IPS-15b (cell line): ENCODE data around the gene IFIT3.

ENCODE experiments used
- H3K27me3 ChIP-seq: one replicate; pipeline ENCODE4 v1.6.1; 2013; ENCODE audit warnings: low read length; ENCODE audit not compliant: control insufficient read depth, insufficient read depth
- H3K36me3 ChIP-seq: one replicate; pipeline ENCODE4 v1.6.1; 2013; ENCODE audit warnings: low read length; ENCODE audit not compliant: control insufficient read depth, insufficient read depth
- H3K4me1 ChIP-seq: one replicate; pipeline ENCODE4 v1.6.1; 2013; ENCODE audit warnings: mild to moderate bottlenecking, low read length; ENCODE audit not compliant: control insufficient read depth, insufficient read depth
- H3K4me3 ChIP-seq: one replicate; pipeline ENCODE4 v1.5.1; 2013; ENCODE audit warnings: low read depth, low read length
- H3K9ac ChIP-seq: one replicate; pipeline ENCODE4 v1.6.1; 2013; ENCODE audit warnings: low read depth, mild to moderate bottlenecking, low read length
- H3K9me3 ChIP-seq: one replicate; pipeline ENCODE4 v1.6.1; 2013; ENCODE audit warnings: mild to moderate bottlenecking, low read length; ENCODE audit not compliant: control insufficient read depth, insufficient read depth

Gene IFIT3

DNA sequence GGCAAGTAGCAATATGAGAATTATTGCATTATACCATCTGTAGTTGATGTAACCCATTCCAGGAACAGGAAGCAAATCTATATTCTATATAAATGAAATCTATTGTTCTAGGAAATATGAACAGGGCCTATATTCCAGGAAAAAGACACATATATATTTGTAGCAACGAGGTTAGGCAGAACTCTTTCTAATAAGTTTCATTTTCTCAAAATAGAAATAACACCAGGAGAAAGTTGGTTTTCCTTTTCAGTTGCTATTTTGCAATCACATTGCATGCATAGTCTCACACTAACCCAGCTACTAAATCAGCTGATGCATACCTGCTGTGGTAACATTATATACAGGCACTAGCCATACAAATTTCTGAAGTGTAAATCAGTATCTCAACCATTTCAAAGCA is 32.2 kb upstream of the IFIT3 start:
- Histone ChIP-seq H3K36me3 (no peaks in the 10 kb centered on the region), H3K9ac (no peak overlapping the region), H3K9me3 (no peaks in the 10 kb centered on the region), H3K4me1 (no peaks in the 10 kb centered on the region), H3K4me3 (no peak overlapping the region), H3K27me3 (no peaks in the 10 kb centered on the region)

DNA sequence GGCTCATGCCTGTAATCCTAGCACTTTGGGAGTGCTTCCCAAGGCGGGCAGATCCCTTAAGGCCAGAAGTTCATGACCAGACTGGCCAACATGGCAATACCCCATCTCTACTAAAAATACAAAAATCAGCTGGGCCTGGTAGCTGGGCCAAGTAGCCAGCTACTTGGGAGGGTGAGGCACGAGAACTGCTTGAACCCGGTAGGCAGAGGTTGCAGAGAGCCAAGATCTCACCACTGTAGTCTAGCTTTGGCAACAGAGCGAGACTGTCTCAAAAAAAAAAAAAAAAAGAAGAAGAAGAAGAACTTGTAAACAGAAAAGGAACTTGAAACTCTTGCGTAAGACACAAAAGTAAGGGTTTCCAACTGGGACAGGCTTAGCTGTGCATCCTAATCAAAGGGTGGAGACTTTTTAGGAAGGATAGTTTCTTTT is 31.6 kb upstream of the IFIT3 start:
- peaks cover 2% of the 10 kb centered on the region for H3K4me1 ChIP-seq
- H3K4me3 ChIP-seq, result no peak overlapping the region
- H3K27me3 ChIP-seq, result no peaks in the 10 kb centered on the region
- H3K36me3 ChIP-seq, result no peaks in the 10 kb centered on the region
- H3K9me3 ChIP-seq, result no peaks in the 10 kb centered on the region
- no peak overlapping the region for H3K9ac ChIP-seq

DNA sequence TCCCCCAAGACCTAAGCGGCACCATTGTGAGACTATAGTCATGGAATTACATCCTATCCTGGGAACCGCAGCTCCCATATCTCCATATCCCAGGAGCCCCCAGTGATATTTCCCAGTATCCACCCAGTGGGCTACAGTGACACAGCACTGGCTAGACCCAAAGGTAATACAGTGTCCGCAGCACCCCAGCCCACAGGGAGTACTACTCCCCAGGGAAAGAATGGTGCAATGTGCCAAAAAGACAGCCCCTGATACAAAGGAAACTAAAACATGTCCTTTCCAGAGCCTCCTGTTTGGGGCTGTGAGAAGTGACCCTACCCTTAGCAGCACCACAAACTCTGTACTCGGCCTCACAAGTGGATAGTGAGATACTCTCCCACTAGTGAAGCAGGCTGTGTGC is 30.4 kb upstream of the IFIT3 start:
- Histone ChIP-seq H3K4me1 (peaks cover 3% of the 10 kb centered on the region), H3K9ac (no peak overlapping the region), H3K9me3 (no peaks in the 10 kb centered on the region), H3K36me3 (no peaks in the 10 kb centered on the region), H3K27me3 (no peaks in the 10 kb centered on the region), H3K4me3 (no peak overlapping the region)

DNA sequence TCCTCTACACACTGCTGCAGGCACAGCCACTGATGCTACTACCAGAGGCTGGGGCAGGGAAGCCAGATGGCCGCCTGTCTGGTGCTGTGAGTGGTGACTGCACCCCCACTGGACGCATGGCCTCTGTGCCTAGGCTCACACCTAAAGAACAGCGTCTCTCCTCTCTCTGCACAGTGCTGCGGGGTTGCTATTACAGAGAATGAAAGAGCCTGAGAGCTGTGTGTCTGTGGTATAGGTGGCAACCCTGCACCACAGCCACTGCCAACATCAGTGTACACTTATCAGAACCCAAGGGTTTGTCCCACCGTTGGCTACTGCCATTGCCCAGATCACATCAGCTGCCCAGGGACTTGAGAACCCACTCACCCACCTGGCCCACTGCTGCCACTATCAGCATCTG is 30.0 kb upstream of the IFIT3 start:
- Histone ChIP-seq H3K4me3 (no peak overlapping the region), H3K9me3 (no peaks in the 10 kb centered on the region), H3K36me3 (no peaks in the 10 kb centered on the region), H3K4me1 (peaks cover 3% of the 10 kb centered on the region), H3K9ac (no peak overlapping the region), H3K27me3 (no peaks in the 10 kb centered on the region)

DNA sequence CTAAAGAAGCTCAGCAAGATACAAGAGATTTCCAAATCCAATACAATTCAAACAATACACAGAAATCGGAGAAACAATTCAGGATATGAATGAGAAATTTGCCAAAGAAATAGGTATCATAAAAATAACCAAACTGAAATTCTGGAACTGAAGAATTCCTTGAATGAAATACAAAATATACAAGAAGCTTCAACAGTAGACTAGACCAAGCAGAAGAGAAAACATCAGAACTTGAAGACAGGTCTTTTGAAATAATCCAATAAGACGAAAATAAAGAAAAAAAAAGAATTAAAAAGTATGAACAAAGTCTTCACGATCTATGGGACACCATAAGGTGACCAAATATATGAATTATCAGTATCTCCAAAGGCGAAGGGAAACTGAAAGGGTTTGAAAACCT is 28.8 kb upstream of the IFIT3 start:
- Histone ChIP-seq H3K9ac (no peak overlapping the region), H3K36me3 (no peaks in the 10 kb centered on the region), H3K4me1 (peaks cover 3% of the 10 kb centered on the region), H3K27me3 (no peaks in the 10 kb centered on the region), H3K9me3 (no peaks in the 10 kb centered on the region), H3K4me3 (no peak overlapping the region)

DNA sequence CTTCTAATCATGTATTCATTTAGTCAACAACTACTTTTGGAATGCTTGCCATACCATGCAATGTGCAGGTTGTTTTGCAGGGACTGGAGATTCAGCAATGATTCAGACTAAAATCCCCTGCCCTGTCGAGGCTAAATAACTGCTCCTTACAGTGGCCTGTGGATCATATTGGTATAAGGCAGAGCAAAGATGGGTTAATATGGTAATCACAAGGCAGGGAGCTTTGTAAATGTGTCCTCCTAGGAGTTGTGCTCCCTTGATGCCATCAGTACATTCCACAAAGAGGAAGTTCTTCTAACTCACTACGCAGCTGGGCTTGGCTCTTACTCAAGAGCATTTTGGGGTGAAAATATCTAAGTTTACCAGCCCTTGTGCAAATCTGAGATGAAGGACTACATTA is 26.6 kb upstream of the IFIT3 start:
- no peaks in the 10 kb centered on the region for H3K36me3 ChIP-seq
- H3K9ac ChIP-seq, result no peak overlapping the region
- H3K9me3 ChIP-seq, result no peaks in the 10 kb centered on the region
- peaks cover 3% of the 10 kb centered on the region for H3K4me1 ChIP-seq
- H3K27me3 ChIP-seq, result no peaks in the 10 kb centered on the region
- H3K4me3 ChIP-seq, result no peak overlapping the region

DNA sequence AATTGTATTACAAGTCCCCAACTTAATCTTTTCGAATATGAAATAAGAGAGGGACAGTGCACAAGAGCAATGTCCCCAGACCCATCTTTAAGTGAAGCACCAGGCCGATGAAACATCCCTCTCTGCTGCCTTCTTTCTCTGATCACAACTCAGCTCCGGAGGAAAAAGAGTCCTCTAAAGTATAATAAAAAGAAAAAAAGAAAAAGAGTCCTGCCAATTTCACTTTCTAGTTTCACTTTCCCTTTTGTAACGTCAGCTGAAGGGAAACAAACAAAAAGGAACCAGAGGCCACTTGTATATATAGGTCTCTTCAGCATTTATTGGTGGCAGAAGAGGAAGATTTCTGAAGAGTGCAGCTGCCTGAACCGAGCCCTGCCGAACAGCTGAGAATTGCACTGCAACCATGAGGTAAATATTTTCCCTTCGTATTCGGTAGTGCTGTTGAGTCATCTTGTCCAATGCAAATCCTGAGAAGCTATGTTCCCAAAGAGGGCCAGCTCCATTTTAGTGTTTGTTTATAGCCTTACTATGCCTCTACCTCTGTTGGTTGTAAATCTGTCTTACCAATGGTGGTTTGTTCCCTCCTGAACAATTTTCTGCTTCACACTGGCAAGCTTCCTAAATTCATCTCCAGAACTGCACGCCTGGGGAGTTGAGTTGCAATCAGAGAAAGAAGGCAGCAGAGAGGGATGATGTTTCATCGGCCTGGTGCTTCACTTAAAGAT is 25.9 kb upstream of the IFIT3 start, which contains the start of gene IFIT2:
Gene IFIT2 (plus strand): TSS at position 326 of the 725 bp plus-strand sequence. CDS start 78 bp downstream, at position 404.
- H3K27me3 ChIP-seq, result no peaks in the 10 kb centered on the region
- no peak within 1 kb of the TSS for H3K9ac ChIP-seq
- H3K9me3 ChIP-seq, result no peaks in the 10 kb centered on the region
- H3K4me3 ChIP-seq, result no peak within 1 kb of the TSS
- peaks cover 3% of the 10 kb centered on the region for H3K4me1 ChIP-seq
- H3K36me3 ChIP-seq, result no peaks in the 10 kb centered on the region

DNA sequence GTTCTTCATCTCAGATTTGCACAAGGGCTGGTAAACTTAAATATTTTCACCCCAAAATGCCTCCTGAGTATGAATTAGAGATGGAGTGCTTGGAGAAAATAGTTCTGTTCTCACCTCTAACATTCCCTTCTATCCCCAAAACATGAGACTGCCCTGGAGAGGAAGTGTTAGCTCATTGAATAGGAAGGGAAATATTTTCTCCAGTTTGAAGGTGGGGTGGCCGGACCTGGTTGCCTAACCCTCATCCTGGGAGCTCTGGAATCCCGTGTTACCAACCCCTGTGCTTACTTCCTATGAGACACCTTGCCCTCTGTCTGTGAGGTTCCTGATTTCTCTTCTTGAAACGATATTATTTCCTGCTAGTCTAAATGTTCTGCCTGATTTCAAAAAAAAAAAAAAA is 25.2 kb upstream of the IFIT3 start:
- H3K36me3 ChIP-seq, result no peaks in the 10 kb centered on the region
- H3K4me3 ChIP-seq, result no peak overlapping the region
- H3K9ac ChIP-seq, result no peak overlapping the region
- peaks cover 3% of the 10 kb centered on the region for H3K4me1 ChIP-seq
- no peaks in the 10 kb centered on the region for H3K27me3 ChIP-seq
- H3K9me3 ChIP-seq, result no peaks in the 10 kb centered on the region

DNA sequence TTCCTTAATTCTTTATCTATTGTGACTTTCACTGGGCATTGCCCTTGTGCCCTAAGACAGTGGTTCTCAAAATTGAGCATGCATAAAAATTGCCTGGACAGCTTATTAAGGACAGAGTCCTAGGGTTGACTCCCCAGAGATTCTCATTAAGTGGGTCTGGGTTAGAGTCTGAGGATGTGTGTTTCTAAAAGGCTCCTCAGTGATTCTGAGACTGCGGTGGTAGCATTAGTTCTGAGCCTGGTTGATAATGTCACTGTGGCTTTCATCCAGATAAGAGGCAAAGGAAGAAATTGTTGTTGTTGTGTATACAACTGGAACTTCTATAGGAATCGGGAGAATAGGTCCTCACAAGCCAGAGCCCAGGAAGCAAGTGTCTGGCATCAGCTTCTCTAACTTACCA is 24.6 kb upstream of the IFIT3 start:
- H3K9ac ChIP-seq, result no peak overlapping the region
- peaks cover 3% of the 10 kb centered on the region for H3K4me1 ChIP-seq
- no peaks in the 10 kb centered on the region for H3K36me3 ChIP-seq
- no peaks in the 10 kb centered on the region for H3K27me3 ChIP-seq
- no peaks in the 10 kb centered on the region for H3K9me3 ChIP-seq
- H3K4me3 ChIP-seq, result no peak overlapping the region

DNA sequence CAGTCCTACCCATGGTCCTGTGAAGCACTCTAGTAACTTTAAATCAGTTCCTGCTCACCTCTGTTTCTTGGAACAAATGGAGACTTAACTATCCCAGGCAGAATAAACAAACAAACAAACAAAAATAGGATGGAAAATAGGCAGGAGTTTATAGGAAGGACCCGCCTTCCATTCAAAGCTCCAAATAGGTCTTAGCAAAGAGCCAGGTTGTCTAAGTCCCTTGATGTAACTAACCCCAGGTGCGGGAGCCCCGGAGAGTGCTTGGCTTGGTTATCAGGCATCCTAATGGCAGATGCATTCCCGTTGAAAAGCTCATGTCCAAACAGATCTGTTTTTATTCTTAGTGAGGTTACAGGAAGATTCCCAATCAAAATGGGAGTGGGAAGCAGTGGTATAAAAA is 23.8 kb upstream of the IFIT3 start:
- H3K27me3 ChIP-seq, result no peaks in the 10 kb centered on the region
- H3K4me1 ChIP-seq, result peaks cover 3% of the 10 kb centered on the region
- H3K36me3 ChIP-seq, result no peaks in the 10 kb centered on the region
- H3K4me3 ChIP-seq, result no peak overlapping the region
- H3K9me3 ChIP-seq, result no peaks in the 10 kb centered on the region
- no peak overlapping the region for H3K9ac ChIP-seq

DNA sequence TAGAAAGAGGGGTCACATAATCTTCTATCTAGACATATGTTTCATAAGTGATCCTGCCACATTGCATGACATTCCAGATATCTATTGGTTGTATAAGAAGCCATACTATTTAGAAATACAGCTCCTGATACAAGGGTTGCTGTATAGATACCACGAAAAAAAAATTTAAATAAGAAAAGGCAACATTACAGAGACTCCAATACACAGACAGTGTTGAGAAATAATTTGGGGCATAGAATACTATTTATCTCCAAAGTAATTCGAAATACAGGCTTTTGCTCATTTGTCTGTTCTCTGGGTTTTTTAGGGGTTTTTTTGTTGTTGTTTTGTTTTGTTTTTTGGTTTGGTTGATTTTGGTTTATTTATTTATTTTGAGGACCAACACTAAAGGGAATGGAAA is 23.4 kb upstream of the IFIT3 start:
- peaks cover 3% of the 10 kb centered on the region for H3K4me1 ChIP-seq
- H3K36me3 ChIP-seq, result no peaks in the 10 kb centered on the region
- no peaks in the 10 kb centered on the region for H3K9me3 ChIP-seq
- no peaks in the 10 kb centered on the region for H3K27me3 ChIP-seq
- H3K9ac ChIP-seq, result no peak overlapping the region
- no peak overlapping the region for H3K4me3 ChIP-seq

DNA sequence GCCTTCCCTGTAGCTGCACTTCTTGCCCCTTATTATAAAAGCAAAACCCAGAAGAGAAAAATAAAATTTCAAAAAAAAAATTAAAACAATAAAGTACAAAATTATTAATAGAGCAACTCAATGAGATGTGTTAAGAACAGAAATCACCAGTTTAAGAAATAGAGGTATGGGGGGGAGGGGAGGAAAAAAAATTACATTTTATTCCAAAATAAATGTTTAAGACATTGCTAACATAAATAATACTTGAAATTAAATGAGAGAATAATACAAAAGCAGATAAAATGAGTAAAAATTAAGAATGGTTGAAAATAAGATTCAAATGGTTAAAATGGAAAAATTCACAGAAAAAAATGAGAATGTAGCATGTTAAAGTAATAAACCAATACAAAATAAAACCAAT is 22.9 kb upstream of the IFIT3 start:
- Histone ChIP-seq H3K27me3 (no peaks in the 10 kb centered on the region), H3K36me3 (no peaks in the 10 kb centered on the region), H3K9ac (no peak overlapping the region), H3K4me3 (no peak overlapping the region), H3K9me3 (no peaks in the 10 kb centered on the region), H3K4me1 (peaks cover 3% of the 10 kb centered on the region)
